Loucy (cell line): ENCODE data around the gene ABCB6.

Source experiments
- H2AFZ ChIP-seq: fragments of 200-600 bp; sonication (generic); 2 replicates; pipeline ENCODE4 v1.6.0; 2016; ENCODE audit warnings: antibody characterized with exemption, mild to moderate bottlenecking, low read length, moderate library complexity
- H3F3A ChIP-seq: fragments of 200-600 bp; 2 replicates; pipeline ENCODE4 v1.6.0; 2016; ENCODE audit warnings: antibody characterized with exemption, low read depth, mild to moderate bottlenecking
- H3K27me3 ChIP-seq: fragments of 200-600 bp; sonication (generic); 2 replicates; pipeline ENCODE4 v1.6.1; 2014; ENCODE audit warnings: low read length, mild to moderate bottlenecking; ENCODE audit not compliant: insufficient read depth, poor library complexity, severe bottlenecking
- H3K36me3 ChIP-seq: fragments of 200-600 bp; sonication (generic); 2 replicates; pipeline ENCODE4 v1.6.1; 2016; ENCODE audit warnings: low read length; ENCODE audit not compliant: insufficient read depth
- H3K4me1 ChIP-seq: fragments of 200-600 bp; sonication (generic); 2 replicates; pipeline ENCODE4 v1.5.1; 2014; ENCODE audit warnings: low read length, mild to moderate bottlenecking; ENCODE audit not compliant: insufficient read depth, poor library complexity, severe bottlenecking
- H3K4me2 ChIP-seq: fragments of 200-600 bp; sonication (generic); 2 replicates; pipeline ENCODE4 v1.6.0; 2014; ENCODE audit warnings: antibody characterized with exemption, low read length, low read depth, mild to moderate bottlenecking; ENCODE audit not compliant: poor library complexity, severe bottlenecking
- H3K4me3 ChIP-seq: fragments of 200-600 bp; sonication (generic); 2 replicates; pipeline ENCODE4 v1.5.1; 2014; ENCODE audit warnings: low read length, mild to moderate bottlenecking, mixed read lengths; ENCODE audit not compliant: poor library complexity, severe bottlenecking
- H3K79me2 ChIP-seq: fragments of 200-600 bp; sonication (generic); 2 replicates; pipeline ENCODE4 v1.6.1; 2014; ENCODE audit warnings: low read length; ENCODE audit not compliant: insufficient read depth
- H3K9ac ChIP-seq: fragments of 200-600 bp; sonication (generic); 2 replicates; pipeline ENCODE4 v1.6.0; 2014; ENCODE audit warnings: mild to moderate bottlenecking, low read depth, low read length, moderate library complexity; ENCODE audit not compliant: poor library complexity, severe bottlenecking
- H3K9me2 ChIP-seq: fragments of 200-600 bp; sonication (generic); replicated peaks from 2 replicates; pipeline ENCODE4 v1.6.1; 2016; ENCODE audit warnings: low read depth, low read length, mixed read lengths
- H3K9me3 ChIP-seq: fragments of 200-600 bp; sonication (generic); 2 replicates; pipeline ENCODE4 v1.6.1; 2014; ENCODE audit warnings: mild to moderate bottlenecking, antibody characterized with exemption, low read length, low read depth; ENCODE audit not compliant: insufficient read depth
- H4K20me1 ChIP-seq: fragments of 200-600 bp; sonication (generic); 2 replicates; pipeline ENCODE4 v1.6.0; 2014; ENCODE audit warnings: antibody characterized with exemption, low read length, mild to moderate bottlenecking; ENCODE audit not compliant: insufficient read depth, poor library complexity, severe bottlenecking
- CTCF ChIP-seq: fragments of 200-600 bp; sonication (generic); conservative IDR thresholded peaks from 2 replicates; pipeline ENCODE4 v1.5.1; 2014; ENCODE audit warnings: mild to moderate bottlenecking, antibody characterized with exemption, low read length
- EZH2phosphoT487 ChIP-seq: fragments of 200-600 bp; IDR thresholded peaks from 2 replicates; pipeline ENCODE4 v1.6.1; 2018; ENCODE audit warnings: antibody characterized with exemption, mild to moderate bottlenecking, moderate library complexity, borderline replicate concordance

ABCB6 gene

GRCh38 chr2:219186754-219187456, 31.9 kb downstream of the ABCB6 start:
- Histone ChIP-seq H3K9ac (no peak overlapping the region), H3F3A (no peaks in the 10 kb centered on the region), H4K20me1 (no peaks in the 10 kb centered on the region), H3K36me3 (peaks cover 22% of the 10 kb centered on the region; the same call in 1 of the 2 replicates), H3K27me3 (no peaks in the 10 kb centered on the region), H3K4me3 (no peak overlapping the region), H3K9me3 (no peaks in the 10 kb centered on the region), H3K4me1 (peaks cover 7% of the 10 kb centered on the region), H3K4me2 (no peak overlapping the region), H3K9me2 (no peaks in the 10 kb centered on the region), H2AFZ (no peak overlapping the region), H3K79me2 (peaks cover 2% of the 10 kb centered on the region; the same call in 1 of the 2 replicates)
- TF ChIP-seq EZH2phosphoT487 = no peak
- no peak for TF ChIP-seq CTCF

GRCh38 chr2:219184121-219184520, 34.6 kb downstream of the ABCB6 start:
- H3K9ac ChIP-seq = no peak overlapping the region
- no peak overlapping the region for H2AFZ ChIP-seq
- no peaks in the 10 kb centered on the region for H3K9me3 ChIP-seq
- no peaks in the 10 kb centered on the region for H3K9me2 ChIP-seq
- no peaks in the 10 kb centered on the region for H3F3A ChIP-seq
- no peak overlapping the region for H3K4me2 ChIP-seq
- H3K4me3 ChIP-seq = no peak overlapping the region
- TF ChIP-seq EZH2phosphoT487 (no peak), CTCF (no peak)
- H3K4me1 ChIP-seq = peaks cover 23% of the 10 kb centered on the region
- H3K36me3 ChIP-seq = peaks cover 41% of the 10 kb centered on the region; the same call in 1 of the 2 replicates
- H3K27me3 ChIP-seq = no peaks in the 10 kb centered on the region
- peaks cover 29% of the 10 kb centered on the region for H3K79me2 ChIP-seq
- peaks cover 11% of the 10 kb centered on the region for H4K20me1 ChIP-seq

- peaks cover 29% of the 10 kb centered on the region for H3K4me1 ChIP-seq
Observed at GRCh38 chr2:219183151-219183772, 35.5 kb downstream of the ABCB6 start.

More at GRCh38 chr2:219183151-219183772, 35.5 kb downstream of the ABCB6 start:
- peaks cover 20% of the 10 kb centered on the region for H4K20me1 ChIP-seq
- no peaks in the 10 kb centered on the region for H3K9me2 ChIP-seq
- no peaks in the 10 kb centered on the region for H3K27me3 ChIP-seq
- H3K36me3 ChIP-seq = peaks cover 41% of the 10 kb centered on the region; the same call in 1 of the 2 replicates
- no peak overlapping the region for H3K4me3 ChIP-seq
- H2AFZ ChIP-seq = no peak overlapping the region
- no peaks in the 10 kb centered on the region for H3F3A ChIP-seq
- peaks cover 37% of the 10 kb centered on the region for H3K79me2 ChIP-seq
- H3K9me3 ChIP-seq = no peaks in the 10 kb centered on the region
- TF ChIP-seq EZH2phosphoT487 (no peak), CTCF (no peak)
- no peak overlapping the region for H3K9ac ChIP-seq
- peak overlapping the region; percentile 21 for H3K4me2 ChIP-seq
